Renal cortex interstitium (tissue), 11 donors: ENCODE data around the gene SDC4. TPM values are rescaled to one million over a fixed set of nuclear protein-coding genes. Genes with fewer than 3 reads are reported as not detected.

ENCODE experiments used
- DNase-seq, 11 donors: peaks; one replicate each; pipeline ENCODE4 v3.0.0-alpha.2; 2013; ENCODE audit warnings: low read depth in 9 of 11, low spot score in 4 of 11; ENCODE audit errors: extremely low read depth in 1 of 11
- polyA plus RNA-seq, 3 donors: library from polyadenylated mRNA; unstranded; fragments of 120-200 nt; gene quantifications; one replicate each; pipeline ENCODE4 v1.2.1, GENCODE V29; 2013; ENCODE audit not compliant: insufficient read length in 3 of 3

The SDC4 gene
- polyA plus RNA-seq, 3 donors, result 130 to 177 (median 159) TPM

DNA sequence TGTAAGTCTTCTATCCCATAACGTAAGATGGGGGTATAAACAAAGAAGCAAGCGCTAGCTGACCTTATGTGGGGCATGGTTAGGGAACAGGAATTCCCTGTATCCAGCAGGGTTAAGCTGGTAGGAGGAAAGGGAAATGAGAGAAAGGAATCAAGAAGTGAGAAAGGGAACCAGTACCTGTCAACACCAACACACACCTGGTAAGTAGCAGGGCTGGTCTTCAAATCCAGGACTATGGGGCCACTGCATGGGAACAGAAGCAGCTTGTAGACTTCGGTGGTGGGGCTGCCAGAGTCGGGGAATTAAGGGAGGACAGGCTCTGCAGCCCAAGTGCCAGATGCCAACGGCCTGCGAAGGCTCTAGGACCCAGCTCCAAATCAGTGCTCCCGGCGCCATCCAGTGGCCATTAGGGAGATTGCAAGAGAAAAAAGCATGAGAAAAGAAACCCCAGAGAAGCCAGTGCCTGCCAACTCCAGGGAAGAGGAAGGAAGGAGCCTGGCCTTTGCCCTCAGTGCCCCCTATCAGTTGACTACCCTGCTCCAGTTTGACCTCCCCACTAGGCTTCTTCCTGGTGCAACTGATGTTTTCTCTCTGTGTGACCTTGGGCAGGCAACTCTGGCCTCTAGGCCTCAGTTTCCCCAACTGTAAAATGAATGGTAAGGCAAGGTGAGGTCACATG lies 57.4 kb downstream of the SDC4 start:
- DNase-seq, result peak in 10 of 11 donors; percentile 60 to 82 (median 67)

DNA sequence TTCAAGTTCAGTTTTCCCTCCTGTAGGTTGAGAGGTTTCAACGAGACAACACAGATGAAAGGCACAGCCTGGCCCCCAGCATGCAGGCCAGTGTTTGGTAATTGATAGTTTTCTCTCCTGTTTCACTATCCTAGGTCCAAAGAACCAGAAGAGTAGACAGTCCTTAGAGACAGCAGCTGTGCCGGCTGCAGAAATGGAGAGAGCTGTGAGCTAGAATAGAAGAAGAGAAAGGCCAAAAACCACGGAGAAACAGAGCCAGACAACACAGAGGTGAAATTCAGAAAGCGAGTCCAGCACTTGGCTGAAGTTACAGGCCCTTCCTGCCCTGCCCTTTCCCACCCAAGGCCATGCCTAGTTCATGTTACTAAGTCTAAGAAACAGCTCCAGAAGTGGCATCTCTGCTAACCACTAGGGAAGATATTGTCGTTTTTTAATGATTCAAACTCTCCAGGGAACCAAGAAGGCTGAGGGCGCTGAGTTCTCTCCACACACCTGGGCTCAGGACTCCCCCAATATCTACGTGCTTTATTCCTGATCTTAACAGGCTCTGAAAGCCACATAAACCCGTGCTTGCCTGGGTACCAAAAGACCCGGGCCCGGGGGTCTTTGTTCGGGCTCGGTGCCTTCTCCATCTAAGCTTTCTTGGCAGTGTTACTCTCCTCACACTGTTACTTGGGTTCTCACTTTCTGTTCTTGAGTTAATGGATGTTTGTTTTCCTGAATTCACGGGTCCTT lies 58.1 kb downstream of the SDC4 start:
- no peak for DNase-seq

DNA sequence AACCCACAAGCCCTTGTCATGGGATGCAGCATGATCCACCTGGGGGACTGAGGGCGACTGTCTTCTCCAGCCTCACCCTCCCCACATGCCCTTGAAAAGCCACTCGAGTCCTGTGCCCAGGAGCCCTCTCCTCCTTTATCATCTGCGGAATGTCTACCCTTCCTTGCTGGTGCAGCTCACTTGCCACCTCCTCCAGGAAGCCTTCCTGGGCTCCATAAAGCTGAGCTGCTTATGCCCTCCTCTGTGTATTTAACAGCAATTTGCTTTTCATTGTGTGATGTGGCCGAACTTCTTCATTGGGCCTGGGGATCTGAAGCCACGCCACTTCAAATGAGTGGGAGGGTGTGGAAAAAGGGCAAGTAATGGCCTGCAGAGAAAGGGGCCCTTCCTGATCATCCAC lies 59.4 kb downstream of the SDC4 start:
- DNase-seq, result no peak

DNA sequence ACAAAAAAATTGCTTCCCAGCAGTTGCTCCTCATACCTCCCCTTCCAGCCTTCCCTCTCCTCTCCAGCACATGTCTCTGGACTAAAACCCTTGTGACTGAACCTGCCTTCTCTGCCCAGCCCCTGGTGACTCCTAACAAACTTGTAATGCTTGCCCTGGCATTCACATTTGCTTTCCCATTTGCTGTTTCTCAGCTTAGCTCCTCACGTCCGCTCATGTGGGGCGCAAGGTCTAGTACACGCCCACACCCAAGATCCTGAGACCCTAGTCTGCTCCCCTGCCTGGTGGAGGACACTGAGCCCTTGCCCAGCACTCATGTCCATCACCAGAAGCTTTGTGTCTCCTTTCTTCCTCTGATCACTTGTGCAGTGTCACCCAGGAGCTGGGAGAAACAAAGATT lies 59.8 kb downstream of the SDC4 start:
- DNase-seq, result no peak

DNA sequence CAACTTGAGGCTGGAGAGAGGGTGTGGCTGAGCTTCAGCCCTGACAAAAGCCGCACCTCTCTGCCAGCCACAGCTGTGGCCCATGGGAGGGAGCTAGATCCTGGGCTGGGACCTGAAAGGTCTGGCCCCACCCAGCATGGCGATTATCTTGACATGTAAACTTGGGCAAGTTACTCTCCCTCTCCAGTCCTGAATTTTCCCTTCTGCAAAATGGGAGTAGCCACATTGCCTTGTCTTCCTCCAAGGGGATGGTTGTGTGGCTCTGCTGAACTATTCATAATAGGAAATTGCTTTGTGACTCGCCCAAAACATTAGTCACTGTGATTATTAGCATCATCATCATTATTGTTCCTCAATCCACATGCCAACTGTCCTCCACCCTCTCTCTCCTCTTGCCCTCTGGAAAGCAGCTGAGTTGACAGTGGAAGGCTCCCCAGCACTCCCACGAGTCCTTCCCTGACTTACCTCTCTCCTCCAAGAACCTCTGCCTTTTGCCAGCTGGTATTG lies 64.6 kb downstream of the SDC4 start:
- no peak for DNase-seq

DNA sequence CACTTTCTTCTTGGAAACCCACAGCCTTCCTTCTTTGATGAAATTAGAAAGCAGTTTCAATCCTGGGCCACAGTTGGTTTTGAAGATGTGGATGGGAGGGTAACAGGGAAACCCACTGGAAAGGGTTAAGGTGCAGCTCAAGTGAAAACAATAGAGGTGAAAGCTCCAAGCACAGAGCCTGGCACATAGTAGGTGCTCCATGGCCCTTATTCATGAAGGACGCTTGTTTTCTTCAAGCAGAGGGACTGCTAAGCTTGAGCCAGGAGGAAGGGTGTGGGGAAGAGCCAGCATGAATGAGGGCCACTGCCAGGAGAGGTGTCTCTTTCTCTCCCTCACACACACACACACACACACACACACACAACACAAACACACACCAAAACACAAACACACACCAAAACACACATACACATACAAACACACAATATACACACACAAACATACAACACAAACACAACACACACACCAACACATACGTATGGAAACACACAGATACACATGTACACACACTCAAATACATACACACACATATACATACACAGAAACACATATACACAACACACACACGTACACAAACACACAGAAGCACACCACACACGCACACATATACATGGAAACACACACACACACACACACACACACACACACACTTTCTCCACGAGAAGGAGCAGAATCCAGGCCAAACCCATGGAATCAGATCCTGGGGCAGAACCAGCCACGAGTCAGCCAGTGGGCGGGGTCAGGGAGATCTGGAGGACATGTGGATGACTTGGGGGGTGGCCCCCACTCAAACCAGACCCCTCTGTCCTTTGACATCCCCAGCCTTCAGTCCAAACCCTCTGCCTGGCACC lies 65.3 kb downstream of the SDC4 start:
- DNase-seq, result no peak

DNA sequence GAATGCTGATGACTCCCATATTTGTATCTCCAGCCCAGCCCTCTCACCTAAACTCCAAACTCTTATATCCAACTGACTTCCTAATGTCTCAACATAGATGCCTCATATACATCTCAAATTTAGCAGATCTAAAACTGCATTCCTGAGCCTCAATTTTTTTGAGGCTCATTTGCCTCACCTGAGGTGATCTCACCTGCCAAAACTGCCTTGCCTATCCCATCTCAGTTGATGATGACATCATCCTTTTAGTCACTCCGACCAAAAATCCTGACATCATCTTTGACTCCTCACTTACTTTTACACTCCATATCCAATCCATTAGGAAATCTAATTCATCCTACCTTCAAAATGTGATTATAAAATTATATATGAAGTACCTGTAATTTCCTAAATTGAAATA lies 68.2 kb downstream of the SDC4 start:
- no peak for DNase-seq

DNA sequence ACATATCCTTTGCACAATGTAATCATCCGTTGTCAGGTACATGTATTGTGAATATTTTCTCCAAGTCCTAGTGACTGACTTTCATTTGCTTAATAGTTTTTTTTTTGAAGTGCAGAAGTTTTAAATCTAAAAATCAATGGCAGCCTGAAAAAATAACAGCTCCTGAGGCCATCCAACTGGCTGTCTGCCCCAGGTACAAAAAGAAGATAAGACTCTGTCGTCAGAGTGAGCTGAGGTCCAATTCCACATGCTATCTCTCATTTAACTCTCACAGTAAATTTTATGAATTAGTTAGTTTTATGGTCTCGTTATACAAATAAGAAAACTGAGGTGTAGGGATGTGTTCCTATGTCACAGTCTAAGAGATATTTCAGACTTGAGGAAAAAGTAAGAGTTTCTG lies 72.9 kb downstream of the SDC4 start:
- no peak for DNase-seq

Other genes with a start within 250 kb of the SDC4 start
- under 1 TPM; 0.42 to 0.65 (median 0.62) TPM for gene KCNS1, start 247.3 kb downstream of the SDC4 start, polyA plus RNA-seq
- not detected for gene WFDC5, start 233.2 kb downstream of the SDC4 start, polyA plus RNA-seq
- not detected for gene WFDC12, start 224.0 kb downstream of the SDC4 start, polyA plus RNA-seq
- gene PI3, start 173.5 kb downstream of the SDC4 start, polyA plus RNA-seq, result not detected
- not detected for gene SEMG1, start 141.4 kb downstream of the SDC4 start, polyA plus RNA-seq
- gene SEMG2, start 127.1 kb downstream of the SDC4 start, polyA plus RNA-seq, result under 1 TPM in 1 of 3 donors, not detected in 2; 0.17 TPM
- 1 to 10 TPM in 1 of 3 donors, under 1 TPM in 1, not detected in 1; 0.34 to 1.3 TPM for gene SLPI, start 93.9 kb downstream of the SDC4 start, polyA plus RNA-seq
- gene RBPJL, start 41.6 kb downstream of the SDC4 start, polyA plus RNA-seq, result under 1 TPM in 1 of 3 donors, not detected in 2; 0.20 TPM
- under 1 TPM; 0.17 to 0.55 (median 0.41) TPM for gene MATN4, start 40.1 kb downstream of the SDC4 start, polyA plus RNA-seq
- gene SYS1, start 14.7 kb upstream of the SDC4 start, polyA plus RNA-seq, result 10 to 100 TPM; 32.5 to 34.1 (median 33.7) TPM
- gene TP53TG5, start 29.9 kb upstream of the SDC4 start, polyA plus RNA-seq, result 1 to 10 TPM; 1.0 to 1.6 (median 1.2) TPM
- gene DBNDD2, start 59.9 kb upstream of the SDC4 start, polyA plus RNA-seq, result 10 to 100 TPM; 22.2 to 24.7 (median 24.3) TPM
- 10 to 100 TPM; 74.4 to 98.7 (median 91.9) TPM for gene PIGT, start 67.7 kb upstream of the SDC4 start, polyA plus RNA-seq
- gene WFDC2, start 121.3 kb upstream of the SDC4 start, polyA plus RNA-seq, result 100 to 1,000 TPM; 123 to 249 (median 182) TPM
- gene SPINT3, start 167.2 kb upstream of the SDC4 start, polyA plus RNA-seq, result not detected
- gene WFDC6, start 191.1 kb upstream of the SDC4 start, polyA plus RNA-seq, result under 1 TPM in 1 of 3 donors, not detected in 2; 0.30 TPM
- gene EPPIN, start 199.0 kb upstream of the SDC4 start, polyA plus RNA-seq, result under 1 TPM; 0.16 to 0.39 (median 0.20) TPM
- gene WFDC8, start 230.9 kb upstream of the SDC4 start, polyA plus RNA-seq, result under 1 TPM in 1 of 3 donors, not detected in 2; 0.36 TPM